Parathyroid adenoma (tissue), 2 donors: ENCODE data around the gene ETF1.

ENCODE experiments used
- H2AFZ ChIP-seq: fragments of 300-600 bp; sonication (generic); one replicate; pipeline ENCODE4 v1.7.0; 2017; ENCODE audit warnings: antibody characterized with exemption, mild to moderate bottlenecking
- H3K27ac ChIP-seq: fragments of 300-600 bp; sonication (generic); one replicate; pipeline ENCODE4 v1.7.0; 2017
- H3K27me3 ChIP-seq: fragments of 300-600 bp; sonication (generic); one replicate; pipeline ENCODE4 v1.7.0; 2017; ENCODE audit warnings: low read length; ENCODE audit not compliant: control insufficient read depth, insufficient read depth
- H3K36me3 ChIP-seq: fragments of 300-600 bp; sonication (generic); one replicate; pipeline ENCODE4 v1.7.0; 2017; ENCODE audit warnings: low read length; ENCODE audit not compliant: control insufficient read depth, insufficient read depth
- H3K4me1 ChIP-seq: fragments of 300-600 bp; sonication (generic); one replicate; pipeline ENCODE4 v1.7.0; 2017; ENCODE audit warnings: control low read depth
- H3K4me2 ChIP-seq: fragments of 300-600 bp; sonication (generic); one replicate; pipeline ENCODE4 v1.7.0; 2017; ENCODE audit warnings: low read length
- H3K4me3 ChIP-seq: fragments of 300-600 bp; sonication (generic); one replicate; pipeline ENCODE4 v1.7.0; 2017; ENCODE audit warnings: low read depth, low read length
- H3K79me2 ChIP-seq: fragments of 300-600 bp; sonication (generic); one replicate; pipeline ENCODE4 v1.7.0; 2017; ENCODE audit warnings: control low read depth
- H3K9ac ChIP-seq: fragments of 300-600 bp; sonication (generic); one replicate; pipeline ENCODE4 v1.7.0; 2017; ENCODE audit warnings: mild to moderate bottlenecking
- H3K9me3 ChIP-seq: fragments of 300-600 bp; sonication (generic); one replicate; pipeline ENCODE4 v1.7.0; 2017; ENCODE audit warnings: low read length; ENCODE audit not compliant: control insufficient read depth
- CTCF ChIP-seq: fragments of 300-600 bp; sonication (generic); IDR thresholded peaks from one replicate; pipeline ENCODE4 v1.7.0; 2017; ENCODE audit warnings: antibody characterized with exemption, mild to moderate bottlenecking
- donor health status: primary hyperparathyroidism.

ETF1 gene

GRCh38 chr5:138570871-138571270 is 27.8 kb upstream of the ETF1 start:
- Histone ChIP-seq H3K4me3 (no peak overlapping the region), H3K9me3 (no peaks in the 10 kb centered on the region), H3K27me3 (no peaks in the 10 kb centered on the region), H3K79me2 (peaks cover 46% of the 10 kb centered on the region), H3K36me3 (no peaks in the 10 kb centered on the region), H3K27ac (no peak overlapping the region), H3K9ac (no peak overlapping the region), H3K4me1 (peaks cover 2% of the 10 kb centered on the region), H3K4me2 (no peak overlapping the region), H2AFZ (no peak overlapping the region)
- TF ChIP-seq CTCF = no peak

- Histone ChIP-seq H3K36me3 (no peaks in the 10 kb centered on the region), H3K27ac (no peak overlapping the region), H3K79me2 (peaks cover 51% of the 10 kb centered on the region), H2AFZ (no peak overlapping the region), H3K4me3 (no peak overlapping the region), H3K4me2 (no peak overlapping the region), H3K27me3 (no peaks in the 10 kb centered on the region), H3K9me3 (no peaks in the 10 kb centered on the region), H3K4me1 (peaks cover 2% of the 10 kb centered on the region), H3K9ac (no peak overlapping the region)
- TF ChIP-seq CTCF = no peak
These were observed 26.7 kb upstream of the ETF1 start for GRCh38 chr5:138569782-138570181.

- H3K4me1 ChIP-seq = no peaks in the 10 kb centered on the region
These were observed 25.2 kb upstream of the ETF1 start for GRCh38 chr5:138568061-138568824.

GRCh38 chr5:138566792-138567191 is 23.8 kb upstream of the ETF1 start:
- no peaks in the 10 kb centered on the region for H3K36me3 ChIP-seq
- no peaks in the 10 kb centered on the region for H3K4me1 ChIP-seq
- no peak overlapping the region for H3K9ac ChIP-seq
- no peaks in the 10 kb centered on the region for H3K9me3 ChIP-seq
- no peaks in the 10 kb centered on the region for H3K27me3 ChIP-seq
- TF ChIP-seq CTCF = no peak
- H3K4me3 ChIP-seq = no peak overlapping the region
- H3K27ac ChIP-seq = no peak overlapping the region
- H2AFZ ChIP-seq = no peak overlapping the region
- H3K4me2 ChIP-seq = no peak overlapping the region
- H3K79me2 ChIP-seq = peaks cover 33% of the 10 kb centered on the region

More at GRCh38 chr5:138568061-138568824, 25.2 kb upstream of the ETF1 start:
- no peak overlapping the region for H3K4me2 ChIP-seq
- H3K79me2 ChIP-seq = peaks cover 45% of the 10 kb centered on the region
- no peak for TF ChIP-seq CTCF
- no peaks in the 10 kb centered on the region for H3K36me3 ChIP-seq
- H2AFZ ChIP-seq = no peak overlapping the region
- H3K9ac ChIP-seq = no peak overlapping the region
- no peak overlapping the region for H3K4me3 ChIP-seq
- no peaks in the 10 kb centered on the region for H3K9me3 ChIP-seq
- no peaks in the 10 kb centered on the region for H3K27me3 ChIP-seq
- H3K27ac ChIP-seq = no peak overlapping the region
